Dedifferentiated amniotic fluid mesenchymal stem cell (primary cell): ENCODE data around the gene ESPNL.

ENCODE experiments used
- DNase-seq: peaks from one replicate; pipeline ENCODE4 v3.0.0-alpha.2; 2016; ENCODE audit errors: extremely low spot score

ESPNL gene

GRCh38 chr2:238129166-238130010, 29.2 kb downstream of the ESPNL start:
- no peak for DNase-seq

GRCh38 chr2:238130111-238130695, 30.1 kb downstream of the ESPNL start:
- DNase-seq = no peak

GRCh38 chr2:238130696-238131628, 30.8 kb downstream of the ESPNL start:
- no peak for DNase-seq

DNA sequence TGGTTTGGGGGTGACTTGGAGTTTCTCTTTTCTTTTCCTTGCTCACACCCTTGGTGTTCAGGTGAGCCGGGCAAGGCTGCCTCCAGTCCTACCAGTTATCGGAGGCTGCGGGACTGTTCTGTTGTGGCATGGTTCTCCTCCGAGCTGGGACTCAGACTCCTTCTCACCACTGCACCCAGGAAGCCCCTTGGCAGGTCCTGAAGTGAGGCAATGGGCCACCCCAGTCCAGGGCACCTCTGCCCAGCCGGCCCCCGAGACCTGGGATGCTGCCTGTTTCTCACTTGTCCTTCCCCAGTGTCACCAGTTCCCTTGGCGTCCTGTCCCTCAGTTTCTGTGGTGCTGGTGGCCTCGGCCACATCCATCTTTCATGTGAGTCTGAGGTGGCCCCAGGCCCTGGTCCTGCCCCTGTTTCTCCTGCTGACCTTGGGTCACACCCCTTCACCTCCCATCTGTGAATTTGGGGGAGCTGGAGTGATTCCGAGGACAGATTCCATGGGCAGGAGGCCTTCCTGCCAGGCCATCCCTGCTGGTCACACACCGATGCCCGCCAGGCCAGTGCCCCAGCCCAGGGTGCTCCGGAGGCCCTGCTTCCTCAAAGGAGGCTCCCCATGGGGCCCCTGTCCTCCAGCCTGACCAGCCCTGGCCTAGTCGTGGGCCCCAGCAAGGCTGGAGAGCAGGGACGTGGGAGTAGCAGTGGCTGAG, 31.8 kb downstream of the ESPNL start:
- no peak for DNase-seq

GRCh38 chr2:238132463-238133450, 32.6 kb downstream of the ESPNL start:
- no peak for DNase-seq

- DNase-seq = no peak
Observed at GRCh38 chr2:238133499-238134392, 33.6 kb downstream of the ESPNL start.

DNA sequence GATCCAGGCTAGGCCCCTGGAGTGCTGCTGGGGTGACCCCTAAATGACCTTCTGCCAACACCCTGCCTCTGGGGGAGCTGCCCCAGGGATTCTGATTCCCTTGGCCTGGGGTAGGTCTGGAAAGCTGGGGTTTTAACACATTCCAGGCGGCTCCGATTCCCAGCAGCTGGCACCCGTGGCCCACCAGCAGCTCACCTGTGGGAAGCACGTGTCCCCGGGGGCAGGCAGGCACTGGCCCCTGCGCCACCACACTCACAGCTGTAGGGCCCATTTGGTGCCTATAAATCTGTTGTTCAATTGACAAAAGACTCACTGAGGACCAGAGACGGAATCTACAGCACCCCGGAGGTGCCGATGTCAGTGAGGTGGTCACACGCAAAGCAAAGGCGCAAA, 34.2 kb downstream of the ESPNL start:
- DNase-seq = no peak

GRCh38 chr2:238135601-238136150, 35.5 kb downstream of the ESPNL start:
- DNase-seq = no peak

DNA sequence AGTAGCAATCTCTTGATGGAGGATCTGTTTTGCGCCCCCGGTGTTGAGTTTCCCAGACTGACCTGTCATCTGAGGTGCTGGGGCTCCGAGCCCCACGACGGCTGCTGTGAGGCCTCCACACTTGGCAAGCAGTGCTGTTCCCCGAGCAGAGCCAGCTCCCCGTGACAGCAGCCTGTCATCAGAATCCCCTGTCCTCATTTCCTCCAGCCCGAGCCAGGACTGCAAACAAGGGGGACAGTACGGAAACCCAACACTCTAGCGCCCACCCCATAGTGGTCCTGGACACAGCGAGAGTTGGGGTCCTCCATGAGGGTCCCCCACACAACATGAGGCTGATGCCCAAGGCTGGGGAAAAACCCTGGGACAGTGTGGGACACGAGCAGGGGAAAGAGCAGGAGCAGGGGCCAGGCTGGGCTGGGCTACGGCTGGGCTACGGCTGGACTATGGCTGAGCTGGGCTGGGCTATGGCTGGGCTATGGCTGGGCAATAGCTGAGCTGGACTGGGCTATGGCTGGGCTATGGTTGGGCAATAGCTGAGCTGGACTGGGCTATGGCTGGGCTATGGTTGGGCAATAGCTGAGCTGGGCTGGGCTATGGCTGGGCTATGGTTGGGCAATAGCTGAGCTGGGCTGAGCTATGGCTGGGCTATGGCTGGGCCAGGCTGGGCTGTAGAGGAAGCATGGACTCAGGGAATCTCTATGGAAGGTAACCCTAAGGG, 36.8 kb downstream of the ESPNL start:
- DNase-seq = no peak

GRCh38 chr2:238137885-238138284, 37.7 kb downstream of the ESPNL start:
- no peak for DNase-seq

GRCh38 chr2:238138331-238139195, 38.4 kb downstream of the ESPNL start, which contains the start of gene KLHL30:
TSS of gene KLHL30 (plus strand) at chr2:238138668. CDS start at chr2:238140755, 2,087 bp downstream.
- DNase-seq = no peak

DNA sequence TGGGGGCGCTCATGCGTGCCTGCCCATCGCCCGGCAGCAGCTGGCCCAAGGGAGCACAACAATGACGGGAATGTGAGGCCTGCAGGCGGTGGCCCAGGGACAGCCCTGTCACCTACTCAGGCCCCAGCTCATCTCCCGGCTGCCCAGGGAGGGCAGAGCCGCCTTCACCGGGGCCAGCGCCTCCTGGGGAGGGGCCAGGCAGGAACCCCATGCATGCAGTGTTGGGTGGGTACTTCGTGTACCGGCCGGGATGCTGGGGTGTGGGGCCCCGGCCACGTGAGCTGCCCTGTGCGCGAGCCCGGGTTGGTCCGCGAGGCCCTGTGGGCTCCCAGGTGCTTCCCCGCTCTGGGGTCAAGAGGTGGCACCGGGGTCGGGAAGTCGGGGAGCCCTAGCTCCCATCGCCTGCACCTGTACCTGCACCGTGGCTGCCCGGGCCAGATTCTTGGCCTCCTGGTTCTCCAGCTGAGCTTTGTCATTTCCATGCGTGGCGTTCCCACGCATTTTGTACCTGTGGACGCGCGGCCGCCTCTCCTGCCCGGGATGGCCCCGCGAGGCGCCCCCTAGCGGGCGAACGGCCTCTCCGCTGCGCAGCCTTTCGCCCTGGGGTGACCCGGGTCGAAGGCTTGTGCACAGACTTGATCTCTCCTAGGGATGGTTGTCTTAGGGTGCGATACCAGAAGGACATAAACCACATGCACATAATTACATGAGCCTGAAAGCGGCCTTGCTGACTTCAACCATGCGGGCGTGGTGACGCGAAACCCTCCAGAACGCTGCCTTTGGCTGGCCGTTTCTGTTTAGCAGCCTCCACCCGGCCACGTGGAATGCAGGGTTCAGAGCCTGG, 39.3 kb downstream of the ESPNL start:
- no peak for DNase-seq

DNA sequence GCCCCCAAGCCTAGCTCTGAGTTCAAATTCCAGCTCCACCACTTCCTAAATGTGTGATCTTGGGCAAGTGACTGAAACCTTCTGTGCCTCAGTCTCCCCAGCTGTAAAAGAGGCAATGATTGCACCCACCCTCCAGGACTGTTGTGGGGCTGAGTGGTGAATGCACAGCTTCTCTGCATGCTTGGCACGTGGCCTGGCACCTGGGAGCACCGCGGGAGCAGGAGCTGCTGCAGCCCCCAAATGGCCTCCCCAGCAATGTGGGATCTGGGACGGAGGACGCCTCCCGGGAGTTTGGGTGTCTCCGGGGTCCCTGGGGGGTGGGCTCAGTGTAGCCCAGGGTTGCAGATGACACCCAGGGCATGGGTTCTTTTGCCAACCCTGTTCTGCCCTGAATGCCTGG, 39.9 kb downstream of the ESPNL start:
- DNase-seq = no peak

DNA sequence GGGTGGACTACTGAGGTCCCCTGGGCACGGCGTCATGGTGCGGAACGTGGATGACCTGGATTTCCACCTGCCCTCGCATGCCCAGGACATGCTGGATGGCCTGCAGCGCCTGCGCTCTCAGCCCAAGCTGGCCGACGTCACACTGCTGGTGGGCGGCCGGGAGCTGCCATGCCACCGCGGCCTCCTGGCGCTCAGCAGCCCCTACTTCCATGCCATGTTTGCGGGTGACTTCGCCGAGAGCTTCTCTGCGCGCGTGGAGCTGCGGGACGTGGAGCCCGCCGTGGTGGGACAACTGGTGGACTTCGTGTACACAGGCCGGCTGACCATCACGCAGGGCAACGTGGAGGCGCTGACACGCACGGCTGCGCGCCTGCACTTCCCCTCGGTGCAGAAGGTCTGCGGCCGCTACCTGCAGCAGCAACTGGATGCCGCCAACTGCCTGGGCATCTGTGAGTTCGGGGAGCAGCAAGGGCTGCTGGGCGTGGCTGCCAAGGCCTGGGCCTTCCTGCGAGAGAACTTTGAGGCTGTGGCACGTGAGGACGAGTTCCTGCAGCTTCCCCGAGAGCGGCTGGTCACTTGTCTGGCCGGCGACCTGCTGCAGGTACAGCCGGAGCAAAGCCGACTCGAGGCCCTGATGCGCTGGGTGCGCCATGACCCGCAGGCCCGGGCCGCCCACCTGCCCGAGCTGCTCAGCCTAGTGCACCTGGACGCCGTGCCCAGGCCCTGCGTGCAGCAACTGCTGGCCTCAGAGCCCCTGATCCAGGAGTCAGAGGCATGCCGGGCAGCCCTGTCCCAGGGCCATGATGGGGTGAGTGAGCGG, 40.8 kb downstream of the ESPNL start:
- DNase-seq = no peak

DNA sequence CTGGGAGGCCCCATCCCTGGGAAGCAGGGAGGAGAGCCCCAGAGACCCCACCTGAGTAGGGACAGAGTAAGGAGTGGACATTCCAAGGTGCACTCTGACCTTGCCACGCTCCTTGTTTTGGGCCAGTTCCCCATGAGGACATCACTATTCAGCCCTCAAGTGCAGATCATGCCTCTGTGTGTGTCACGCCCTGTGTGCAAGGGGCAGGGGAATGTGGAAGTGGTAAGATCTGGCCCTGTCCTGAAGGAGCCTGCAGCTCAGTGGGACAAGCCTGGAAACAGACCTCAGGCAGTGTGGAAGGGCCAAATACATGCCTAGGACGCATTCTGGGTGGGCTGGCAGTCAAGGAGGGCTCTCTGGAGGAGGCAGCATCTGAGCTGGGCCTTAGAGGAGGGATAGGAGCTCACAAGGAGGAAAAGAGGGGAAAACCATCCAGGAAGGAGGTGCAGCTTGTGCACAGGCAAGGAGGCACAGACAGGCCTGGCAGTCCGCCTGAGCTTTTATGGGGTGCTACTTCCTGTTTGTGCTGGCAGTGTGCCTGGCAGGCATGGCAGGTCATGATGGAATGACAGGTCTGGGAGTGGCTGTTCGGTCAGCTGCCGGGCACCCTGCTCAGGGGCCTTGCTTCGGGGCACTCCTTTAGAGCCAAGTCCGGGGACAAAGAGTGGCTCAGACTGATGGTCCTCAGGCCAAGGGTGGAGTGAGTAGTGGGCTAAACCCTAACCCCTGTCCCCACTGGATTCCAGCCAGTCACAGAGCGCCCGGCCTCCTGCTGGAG, 41.6 kb downstream of the ESPNL start:
- DNase-seq = no peak
